GM19043 (cell line): ENCODE data around the gene CD247.

Source experiments
- ATAC-seq: cut with Tn5 transposase; IDR thresholded peaks from one replicate; pipeline ENCODE4 v1.9.1; 2021; ENCODE audit warnings: low read depth; ENCODE audit not compliant: unreplicated experiment

The CD247 gene

DNA sequence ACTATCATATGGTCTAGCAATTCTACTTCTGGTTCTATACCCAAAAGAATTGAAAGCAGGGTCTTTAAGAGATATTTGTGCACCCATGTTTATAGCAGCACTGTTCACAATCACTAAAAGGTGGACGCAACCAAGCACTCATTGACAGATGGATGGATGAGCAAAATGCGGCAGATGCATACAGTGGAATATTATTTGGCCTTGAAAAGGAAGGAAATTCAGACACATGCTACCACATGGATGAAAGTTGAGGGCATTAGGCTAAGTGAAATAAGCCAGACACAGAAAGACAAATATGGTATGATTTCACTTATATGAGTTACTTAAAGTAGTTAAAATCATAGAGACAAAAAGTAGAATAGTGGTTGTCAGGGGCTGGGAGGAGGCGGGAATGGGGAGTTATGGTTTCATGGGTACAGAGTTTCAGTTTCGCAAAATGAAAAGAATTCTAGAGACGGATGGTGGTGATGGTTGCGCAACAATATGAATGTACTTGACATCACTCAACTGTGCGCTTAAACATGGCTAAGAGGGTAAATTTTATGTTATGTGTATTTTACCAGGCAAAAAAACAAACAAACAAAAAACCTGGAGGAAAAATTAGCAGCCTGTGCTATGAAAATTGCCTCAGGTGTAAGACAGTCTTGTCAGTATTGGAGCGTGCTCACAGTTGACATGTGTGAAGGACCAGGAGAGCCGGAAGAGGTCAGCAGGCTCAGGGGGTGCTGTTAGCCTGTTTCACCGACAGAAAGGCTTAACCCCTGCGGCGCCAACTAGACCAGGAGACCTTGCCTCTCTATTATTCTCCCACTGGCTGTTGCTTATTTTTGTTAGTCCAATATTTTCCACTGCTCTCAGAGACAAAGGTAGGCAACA is 26.5 kb downstream of the CD247 start:
- ATAC-seq = no peak

DNA sequence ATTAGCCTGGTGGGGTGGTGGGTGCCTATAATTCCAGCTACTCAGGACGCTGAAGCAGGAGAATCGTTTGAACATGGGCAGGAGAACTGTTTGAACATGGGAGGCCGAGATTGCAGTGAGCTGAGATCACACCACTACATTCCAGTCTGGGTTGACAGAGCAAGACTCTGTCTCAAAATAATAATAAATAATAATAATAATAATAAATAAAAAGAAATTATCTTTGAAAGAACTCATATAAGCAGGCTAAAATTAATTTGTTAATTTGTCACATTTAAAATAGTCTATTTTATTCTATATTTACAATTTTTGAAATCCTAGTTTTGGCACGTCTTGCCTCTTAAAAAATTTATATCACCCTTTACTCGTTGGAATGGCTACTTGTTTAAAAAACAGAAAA is 27.6 kb downstream of the CD247 start:
- no peak for ATAC-seq

DNA sequence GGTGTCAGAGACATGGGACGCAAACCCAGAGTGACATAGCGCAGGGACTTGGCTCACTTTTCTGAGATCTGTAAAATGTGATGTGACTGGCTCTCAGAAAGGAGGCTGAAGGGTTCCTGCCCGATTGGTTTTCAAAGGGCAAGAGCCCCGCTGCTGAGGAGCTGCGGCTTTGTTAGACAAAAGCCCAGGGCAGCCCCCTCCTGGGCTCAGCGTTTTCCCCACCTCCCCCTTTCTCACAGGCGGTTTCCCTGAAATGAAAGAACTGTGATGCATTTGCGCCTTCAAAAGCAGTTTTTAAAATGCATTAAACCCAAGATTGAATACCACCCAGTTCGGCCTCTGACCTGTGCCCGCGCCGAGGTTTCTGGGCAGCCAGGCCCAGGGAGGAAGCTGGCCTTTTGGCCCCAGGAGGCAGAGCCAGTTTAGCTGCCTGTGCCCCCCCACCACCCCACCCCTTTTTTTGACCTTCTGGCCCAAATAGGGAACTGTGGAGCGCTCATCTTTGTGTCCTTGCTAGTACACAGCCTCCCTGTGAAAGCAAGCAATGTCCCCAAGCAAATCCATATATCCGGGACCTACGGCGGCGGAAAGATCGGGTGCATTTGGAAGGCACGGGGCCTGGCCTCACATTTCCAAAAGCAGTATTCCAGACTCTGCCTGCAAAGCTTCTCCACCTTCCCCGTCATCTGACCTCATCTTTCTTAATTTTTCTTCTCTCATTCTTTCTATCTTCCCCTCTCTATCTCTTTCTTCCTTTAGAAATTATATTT is 28.6 kb downstream of the CD247 start:
- no peak for ATAC-seq

DNA sequence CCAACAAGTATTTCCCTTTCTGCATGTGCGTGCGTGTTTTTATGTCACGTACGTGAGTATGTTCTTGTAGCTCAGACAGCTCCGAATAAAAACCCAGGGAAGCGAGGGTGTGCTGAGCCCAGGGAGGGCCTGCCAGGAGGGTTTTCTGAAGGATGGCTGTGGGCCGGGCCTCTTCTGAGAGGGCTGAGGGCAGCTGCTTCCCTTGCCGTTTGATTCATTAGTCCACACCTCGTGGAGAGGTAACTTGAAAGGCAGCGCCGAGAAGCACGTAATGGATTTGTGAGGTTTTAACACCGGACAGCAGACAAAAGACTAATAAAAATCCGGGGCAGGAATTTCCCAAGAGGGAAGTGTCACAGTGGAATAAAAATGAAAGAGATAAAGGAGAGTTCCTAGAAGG is 29.5 kb downstream of the CD247 start:
- ATAC-seq = no peak

DNA sequence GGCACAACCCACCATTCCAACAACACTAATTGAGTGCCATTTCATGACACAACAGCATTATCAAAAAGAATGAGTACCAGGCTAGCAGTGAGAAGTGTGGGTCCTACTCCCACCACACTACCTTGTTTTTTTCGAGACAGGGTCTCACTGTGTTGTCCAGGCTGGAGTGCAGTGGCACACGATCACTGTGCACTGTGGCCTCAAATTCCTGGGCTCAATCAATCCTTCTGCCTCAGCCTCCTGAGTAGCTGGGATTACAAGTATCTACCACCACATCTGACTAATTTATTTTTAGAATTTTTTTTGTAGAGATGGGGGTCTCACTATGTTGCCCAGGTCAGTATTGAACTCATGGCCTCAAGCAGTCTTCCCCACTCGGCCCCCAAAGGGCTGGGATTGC is 30.7 kb downstream of the CD247 start:
- ATAC-seq = no peak

DNA sequence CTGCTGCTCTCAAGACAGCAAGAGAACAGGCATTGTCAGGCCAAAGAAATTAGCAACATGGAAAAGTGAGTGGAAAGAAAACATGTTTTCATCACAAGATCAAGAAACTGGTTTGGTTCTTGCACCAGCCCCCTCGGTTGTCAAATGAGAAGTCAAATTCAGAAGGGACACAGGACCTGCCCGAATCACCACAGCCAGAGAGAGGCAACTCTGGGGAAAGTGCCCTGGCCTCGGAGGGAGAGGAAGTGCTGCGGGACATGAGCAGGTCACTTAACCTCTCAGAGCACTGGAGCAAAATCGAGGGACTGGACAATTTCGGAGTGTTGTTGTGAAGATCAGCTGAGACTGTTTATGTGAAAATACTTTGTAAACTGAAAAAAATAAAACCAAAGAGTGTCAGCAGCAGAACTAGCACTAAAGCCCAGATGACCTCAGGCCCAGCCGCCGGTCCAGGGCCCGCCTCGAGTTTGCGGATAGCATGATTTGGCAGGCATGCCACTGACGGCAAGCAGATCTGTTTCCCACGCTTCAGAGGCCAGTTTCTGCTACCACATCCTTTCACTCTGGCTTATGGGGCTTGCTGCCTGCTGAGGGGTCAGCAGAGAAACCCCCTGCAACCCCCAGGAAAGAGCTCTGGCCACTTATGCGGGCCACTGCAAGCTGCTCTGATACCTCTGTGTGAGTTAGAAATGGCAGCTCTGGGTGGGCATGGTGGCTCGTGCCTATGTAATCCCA is 32.1 kb downstream of the CD247 start:
- ATAC-seq = no peak

DNA sequence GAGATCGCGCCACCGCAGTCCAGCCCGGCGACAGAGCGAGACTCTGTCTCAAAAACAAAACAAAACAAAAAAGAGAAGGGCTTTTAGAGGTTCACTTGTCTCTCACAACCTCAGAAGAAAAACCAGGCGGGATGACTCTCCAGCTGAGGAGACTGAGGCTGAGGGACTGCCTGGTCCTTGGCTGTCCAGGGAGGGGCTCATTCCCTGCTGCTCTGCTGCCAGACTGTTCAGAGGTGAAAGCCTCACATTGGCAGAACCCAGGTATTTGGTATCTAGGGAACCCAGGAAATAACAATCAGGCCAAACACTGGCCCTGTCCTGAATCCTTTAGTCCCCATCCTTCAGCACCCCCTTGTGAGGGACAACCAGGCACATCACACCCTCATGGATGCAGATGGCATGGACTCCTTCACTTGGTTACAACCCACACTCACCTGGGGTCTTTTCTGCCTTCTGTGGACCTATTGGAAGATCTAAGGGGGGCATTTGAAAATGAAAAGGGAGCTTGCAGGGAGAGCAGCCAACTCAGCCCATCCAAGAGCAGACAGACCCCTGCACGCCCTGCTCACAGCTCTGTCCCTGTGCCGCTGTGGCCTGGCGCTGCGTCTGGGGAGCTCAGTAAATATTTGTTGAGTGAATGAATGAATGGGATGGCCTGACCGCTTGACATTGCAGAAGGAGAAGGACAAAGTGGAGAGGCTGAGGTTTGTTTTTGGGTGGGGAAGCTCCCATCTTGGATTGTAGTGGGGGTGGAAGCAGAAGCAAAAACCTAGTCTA is 33.4 kb downstream of the CD247 start:
- no peak for ATAC-seq

DNA sequence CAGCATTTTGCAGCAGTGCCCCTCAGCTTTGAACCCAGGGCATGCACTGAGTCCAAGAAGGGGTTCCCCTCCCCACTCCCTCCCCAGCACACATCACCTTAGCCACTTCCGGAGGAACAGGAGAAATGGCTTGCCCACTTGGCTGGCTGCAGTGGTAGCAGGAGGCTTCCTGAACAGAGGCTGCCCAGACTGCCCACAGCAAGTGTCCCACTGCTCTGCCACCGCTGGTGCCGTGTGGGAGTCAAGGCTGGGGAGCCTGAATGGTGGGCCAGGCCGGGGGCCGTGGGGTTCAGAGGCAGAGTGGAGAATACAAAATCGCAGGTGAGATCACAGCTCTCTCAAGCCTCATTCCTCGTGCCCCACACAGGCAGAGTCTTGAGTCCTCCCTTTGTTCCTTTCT is 34.5 kb downstream of the CD247 start:
- no peak for ATAC-seq

DNA sequence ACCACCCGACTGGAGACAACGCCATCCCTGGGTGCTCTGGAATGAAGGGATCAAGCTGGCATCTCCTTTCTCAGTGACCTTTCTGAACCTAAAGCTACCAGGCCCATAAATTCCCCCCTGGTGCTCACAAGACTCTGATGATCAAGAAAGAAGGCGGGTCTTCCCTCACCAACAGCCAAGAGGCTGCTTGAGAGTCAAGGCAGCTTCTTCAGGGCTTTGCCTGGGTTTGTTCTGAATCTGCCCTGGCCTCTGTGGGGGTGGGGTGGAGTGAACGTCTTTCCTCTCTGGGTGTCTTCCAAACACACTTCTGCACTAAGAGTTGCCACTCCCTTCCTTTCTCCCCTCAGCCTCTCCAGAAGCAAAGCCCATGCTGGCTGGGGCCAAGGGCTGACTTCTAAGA is 36.1 kb downstream of the CD247 start:
- no peak for ATAC-seq

DNA sequence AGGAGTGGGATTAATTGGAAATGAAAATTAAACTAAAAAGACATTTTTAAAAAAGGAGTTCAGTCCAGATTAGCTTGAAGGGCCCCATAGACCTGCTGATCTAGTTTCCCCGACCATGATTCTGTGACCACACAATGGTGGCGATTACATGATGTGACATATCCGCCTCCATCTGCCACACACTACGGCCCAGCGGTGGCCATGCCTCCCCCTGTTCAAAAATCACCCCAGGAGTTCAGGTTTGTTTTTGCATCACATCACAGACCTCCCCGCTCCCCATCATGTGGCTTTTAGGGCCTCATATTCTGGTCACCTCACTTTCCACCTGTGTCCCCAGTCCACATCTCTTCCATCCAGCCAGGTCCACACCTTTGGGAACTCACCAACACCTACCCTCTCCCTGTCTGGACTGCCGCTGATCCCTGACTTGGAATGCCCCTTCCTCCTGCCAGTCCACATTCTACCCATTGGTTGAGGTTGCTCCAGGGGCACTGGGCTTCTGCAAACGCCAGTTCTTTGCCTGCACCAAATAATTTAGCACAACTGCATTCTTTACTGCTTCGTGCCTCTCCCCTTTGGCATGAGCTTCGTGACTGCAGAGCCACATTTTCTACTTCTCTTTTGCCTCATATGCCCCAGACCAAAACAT is 38.9 kb downstream of the CD247 start:
- ATAC-seq = no peak

DNA sequence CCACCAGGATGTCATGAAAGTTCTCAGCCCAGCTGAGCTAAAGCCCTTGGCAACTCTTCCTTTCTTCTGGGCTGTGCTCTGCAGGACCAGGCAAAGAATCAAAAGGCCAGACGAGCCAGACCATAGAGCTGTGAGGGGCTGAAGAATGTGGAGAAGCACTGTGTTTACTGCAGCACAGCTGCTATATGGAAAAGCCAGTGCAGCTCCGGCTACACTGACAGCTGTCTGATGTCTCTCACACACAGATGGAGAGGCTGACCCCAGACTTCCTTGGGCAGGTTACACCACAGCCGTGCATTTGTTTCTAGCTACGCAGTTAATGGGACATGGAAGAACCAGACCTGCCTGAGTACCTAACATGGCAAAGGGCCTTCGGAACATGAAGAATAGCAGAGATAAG is 40.3 kb downstream of the CD247 start:
- ATAC-seq = no peak

DNA sequence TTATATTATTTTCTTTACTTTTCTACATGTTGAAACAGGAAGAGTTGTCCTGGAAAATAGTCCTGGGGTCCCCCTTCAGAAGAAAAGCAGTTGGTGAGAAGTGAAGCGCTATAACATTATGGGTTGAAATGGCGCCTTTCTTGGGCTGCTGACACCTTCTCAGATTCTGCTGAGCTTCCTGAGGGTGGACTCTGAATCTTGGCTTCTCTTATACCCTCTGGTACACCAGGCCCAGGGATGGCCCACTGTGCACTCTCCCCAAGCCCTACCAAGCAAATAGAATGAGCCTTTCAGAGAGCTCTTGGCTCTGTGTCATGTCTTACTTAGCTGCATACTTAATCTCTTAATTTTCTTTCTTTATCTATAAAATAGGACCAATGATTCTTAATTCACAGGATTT is 42.3 kb downstream of the CD247 start:
- no peak for ATAC-seq

DNA sequence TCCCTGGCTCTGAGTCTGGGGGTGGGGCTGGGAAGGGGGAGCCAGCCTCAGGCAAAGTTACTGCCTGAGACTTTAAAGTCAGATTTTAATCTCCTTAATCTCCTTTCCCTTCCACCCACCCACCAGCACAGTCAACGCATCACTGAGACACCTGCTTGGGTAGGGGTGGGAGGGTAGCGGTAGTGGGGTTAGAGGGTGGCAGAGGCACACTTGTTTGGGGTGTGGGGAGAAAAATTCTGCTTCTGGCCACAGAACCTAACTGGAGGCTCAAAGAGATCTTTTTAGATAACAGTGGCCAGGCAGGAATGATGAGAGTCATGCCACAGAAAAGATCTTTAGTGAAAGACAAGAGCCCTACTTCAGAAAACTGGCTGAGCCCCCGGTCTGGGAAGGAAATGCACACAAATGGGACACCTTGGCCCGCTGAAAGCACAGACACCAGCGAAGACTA is 44.1 kb downstream of the CD247 start:
- ATAC-seq = no peak

DNA sequence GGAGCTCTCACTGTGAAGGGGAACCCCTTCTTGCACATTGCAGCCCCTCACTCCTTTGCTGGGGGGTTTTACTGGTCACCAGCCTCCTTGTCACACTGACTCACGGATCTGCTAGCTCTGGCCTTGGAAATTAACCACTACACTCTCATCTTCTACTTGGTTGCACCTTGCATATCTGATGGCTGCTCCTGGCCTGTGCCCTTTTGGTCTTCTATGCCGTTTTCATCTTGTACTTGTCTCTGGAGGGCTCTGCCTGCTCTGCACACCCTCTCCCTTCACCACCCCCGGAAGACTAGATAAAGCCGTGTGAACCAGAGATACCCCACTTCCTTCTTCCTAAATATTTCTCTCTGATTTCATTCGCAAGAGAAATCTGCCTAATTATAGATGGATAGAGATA is 44.6 kb downstream of the CD247 start:
- no peak for ATAC-seq

DNA sequence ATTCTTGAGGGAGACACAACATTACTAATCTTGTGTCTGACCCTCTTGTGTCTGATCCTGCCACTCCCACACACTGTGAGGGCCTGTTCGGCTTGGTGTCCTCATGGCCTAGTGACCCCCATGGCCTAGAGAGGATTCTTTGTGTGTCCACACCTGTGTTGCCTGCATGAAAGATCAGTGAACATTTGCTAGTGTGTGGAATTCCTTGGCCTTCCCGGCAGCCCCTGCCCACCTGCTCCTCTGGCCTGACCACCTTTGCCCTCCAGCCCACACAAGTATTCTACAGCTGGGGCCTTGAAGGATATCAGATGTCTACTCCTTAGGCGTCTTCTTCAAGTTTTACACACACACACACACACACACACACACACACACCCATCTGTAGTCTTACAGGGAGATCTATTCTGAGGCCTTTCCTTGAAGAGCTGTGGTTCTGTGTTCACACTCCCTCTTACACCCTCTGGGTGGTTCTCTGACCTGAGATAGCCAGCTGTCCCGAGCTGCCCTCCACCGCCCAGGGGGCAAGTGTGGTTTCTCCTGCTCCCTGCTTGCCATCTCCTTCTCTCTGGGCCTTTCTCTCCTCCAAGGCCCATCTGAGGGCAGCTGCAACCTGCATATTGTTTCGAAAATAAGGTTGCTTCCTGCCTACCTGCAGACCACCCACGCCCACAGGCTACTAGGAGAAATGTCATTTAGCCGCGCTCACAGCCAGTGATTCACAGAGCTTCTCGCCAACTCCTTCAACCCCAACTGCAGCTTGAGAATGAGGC is 45.4 kb downstream of the CD247 start:
- no peak for ATAC-seq

DNA sequence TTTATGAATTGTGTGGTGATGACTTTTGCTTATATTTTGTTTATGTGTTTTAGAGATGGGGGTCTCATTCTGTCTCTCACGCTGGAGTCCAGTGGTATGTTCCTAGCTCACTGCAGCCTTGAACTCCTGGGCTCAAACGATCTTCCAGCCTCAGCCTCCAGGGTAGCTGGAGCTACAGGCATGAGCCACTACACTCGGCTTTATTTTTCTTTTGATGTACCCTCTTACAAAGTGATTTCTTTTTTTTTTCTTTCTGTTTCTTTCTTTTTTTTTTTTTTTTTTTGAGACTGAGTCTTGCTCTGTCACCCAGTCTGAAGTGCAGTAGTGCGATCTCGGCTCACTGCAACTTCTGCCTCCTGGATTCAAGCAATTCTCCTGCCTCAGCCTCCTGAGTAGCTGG is 46.8 kb downstream of the CD247 start:
- ATAC-seq = no peak

DNA sequence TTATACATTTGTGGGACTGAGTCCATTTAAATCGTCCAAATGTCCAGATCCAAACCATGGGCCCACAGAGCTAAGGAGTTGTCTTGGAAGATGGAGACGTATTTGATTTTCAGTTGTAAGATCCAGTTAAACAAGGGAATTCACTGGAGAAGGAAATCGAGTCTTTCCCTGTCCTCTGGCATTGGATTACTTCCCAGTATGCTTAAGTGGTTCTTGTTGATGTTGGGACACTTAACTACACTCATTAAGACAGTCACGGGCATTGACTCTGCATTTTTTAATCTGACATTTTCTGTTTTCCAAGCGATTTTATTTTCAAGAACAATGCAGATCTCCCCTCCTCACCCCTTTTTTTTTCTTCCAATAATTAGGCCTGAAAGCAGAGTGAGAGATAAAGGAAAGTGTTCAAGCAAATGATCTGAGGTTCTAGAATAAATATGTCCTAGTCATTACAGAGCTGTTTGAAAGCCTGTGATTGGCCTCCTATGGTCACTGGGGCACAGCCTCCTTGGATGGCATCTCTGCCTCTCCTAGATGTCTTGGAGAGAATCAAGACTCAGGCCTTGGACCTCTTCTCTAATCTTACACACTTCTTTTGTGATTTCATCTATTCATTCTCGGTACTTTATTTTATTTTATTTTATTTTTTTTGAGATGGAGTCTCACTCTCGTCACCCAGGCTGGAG is 48.9 kb downstream of the CD247 start:
- no peak for ATAC-seq

DNA sequence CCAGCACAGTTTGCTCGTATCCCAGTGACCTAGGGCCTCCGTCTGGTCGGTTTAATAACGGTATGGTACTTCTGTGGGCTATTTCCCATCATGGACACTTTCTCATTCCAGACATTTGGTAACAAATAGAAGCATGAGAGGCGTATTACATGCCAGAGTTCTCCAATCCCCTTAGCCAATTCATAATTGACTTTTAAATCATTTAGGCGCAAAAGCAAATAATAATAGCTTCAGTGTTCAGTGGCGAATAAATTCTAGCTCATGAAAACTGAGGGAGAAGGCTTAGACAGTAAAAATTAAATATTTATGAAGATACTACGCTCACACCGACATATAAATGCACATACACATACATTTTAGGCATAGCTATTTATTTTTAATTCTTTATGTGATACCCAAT is 50.6 kb downstream of the CD247 start:
- ATAC-seq = no peak
